Measurements from ENCODE around the gene NRG2.

Gene NRG2

GRCh38 chr5:139854029-139854605 is 189.0 kb downstream of the NRG2 start:
- no peak overlapping the region for H3K4me2 ChIP-seq (ENCODE audit: low read depth, low read length, poor library complexity, severe bottlenecking)
- no peak overlapping the region for H3K9ac ChIP-seq (ENCODE audit: low read length)
- H3K27ac ChIP-seq (ENCODE audit: low read depth, low read length): no peak overlapping the region
- H3F3A ChIP-seq (ENCODE audit: insufficient read depth): no peaks in the 10 kb centered on the region
- H4K20me1 ChIP-seq (ENCODE audit: low read depth, low read length): no peaks in the 10 kb centered on the region
- H2AFZ ChIP-seq (ENCODE audit: low read depth, low read length, severe bottlenecking): no peak overlapping the region
- H3K4me3 ChIP-seq (ENCODE audit: insufficient read depth, low read length, poor library complexity, severe bottlenecking): no peak overlapping the region
- H3K36me3 ChIP-seq (ENCODE audit: low read length): no peaks in the 10 kb centered on the region
- H3K27me3 ChIP-seq (ENCODE audit: low read length): no peaks in the 10 kb centered on the region
- no peaks in the 10 kb centered on the region for H3K79me2 ChIP-seq (ENCODE audit: insufficient read depth, low read length)
- H3K9me2 ChIP-seq (replicated peaks; ENCODE audit: insufficient read depth, low read length): no peaks in the 10 kb centered on the region
- no peaks in the 10 kb centered on the region for H3K9me3 ChIP-seq (ENCODE audit: insufficient read depth, low read length)
- TF ChIP-seq EZH2phosphoT487 (conservative IDR thresholded peaks at IDR 0.05; ENCODE audit: low read length): no peak
- no peak for TF ChIP-seq CTCF (IDR thresholded peaks at IDR 0.05; ENCODE audit: insufficient read depth, low read length, poor library complexity, severe bottlenecking)

- H3K36me3 ChIP-seq (ENCODE audit: low read length): no peaks in the 10 kb centered on the region
Measured at GRCh38 chr5:139852696-139853095, 190.4 kb downstream of the NRG2 start.

GRCh38 chr5:139851558-139851957 is 191.5 kb downstream of the NRG2 start:
- H3K79me2 ChIP-seq (ENCODE audit: insufficient read depth, low read length): no peaks in the 10 kb centered on the region
- no peaks in the 10 kb centered on the region for H4K20me1 ChIP-seq (ENCODE audit: low read depth, low read length)
- H2AFZ ChIP-seq (ENCODE audit: low read depth, low read length, severe bottlenecking): no peak overlapping the region
- no peak overlapping the region for H3K4me3 ChIP-seq (ENCODE audit: insufficient read depth, low read length, poor library complexity, severe bottlenecking)
- H3K36me3 ChIP-seq (ENCODE audit: low read length): no peaks in the 10 kb centered on the region
- H3K9me3 ChIP-seq (ENCODE audit: insufficient read depth, low read length): no peaks in the 10 kb centered on the region
- no peak overlapping the region for H3K9ac ChIP-seq (ENCODE audit: low read length)
- no peaks in the 10 kb centered on the region for H3F3A ChIP-seq (ENCODE audit: insufficient read depth)
- H3K27me3 ChIP-seq (ENCODE audit: low read length): no peaks in the 10 kb centered on the region
- TF ChIP-seq EZH2phosphoT487 (conservative IDR thresholded peaks at IDR 0.05; ENCODE audit: low read length) (no peak), CTCF (IDR thresholded peaks at IDR 0.05; ENCODE audit: insufficient read depth, low read length, poor library complexity, severe bottlenecking) (no peak)
- no peak overlapping the region for H3K4me2 ChIP-seq (ENCODE audit: low read depth, low read length, poor library complexity, severe bottlenecking)
- no peak overlapping the region for H3K27ac ChIP-seq (ENCODE audit: low read depth, low read length)
- H3K9me2 ChIP-seq (replicated peaks; ENCODE audit: insufficient read depth, low read length): no peaks in the 10 kb centered on the region

More at GRCh38 chr5:139852696-139853095, 190.4 kb downstream of the NRG2 start:
- H3K4me2 ChIP-seq (ENCODE audit: low read depth, low read length, poor library complexity, severe bottlenecking): no peak overlapping the region
- no peak overlapping the region for H3K4me3 ChIP-seq (ENCODE audit: insufficient read depth, low read length, poor library complexity, severe bottlenecking)
- TF ChIP-seq EZH2phosphoT487 (conservative IDR thresholded peaks at IDR 0.05; ENCODE audit: low read length) (no peak), CTCF (IDR thresholded peaks at IDR 0.05; ENCODE audit: insufficient read depth, low read length, poor library complexity, severe bottlenecking) (no peak)
- H3K79me2 ChIP-seq (ENCODE audit: insufficient read depth, low read length): no peaks in the 10 kb centered on the region
- no peaks in the 10 kb centered on the region for H3K9me2 ChIP-seq (replicated peaks; ENCODE audit: insufficient read depth, low read length)
- H3K27me3 ChIP-seq (ENCODE audit: low read length): no peaks in the 10 kb centered on the region
- no peaks in the 10 kb centered on the region for H3F3A ChIP-seq (ENCODE audit: insufficient read depth)
- no peak overlapping the region for H2AFZ ChIP-seq (ENCODE audit: low read depth, low read length, severe bottlenecking)
- H4K20me1 ChIP-seq (ENCODE audit: low read depth, low read length): no peaks in the 10 kb centered on the region
- H3K9me3 ChIP-seq (ENCODE audit: insufficient read depth, low read length): no peaks in the 10 kb centered on the region
- H3K27ac ChIP-seq (ENCODE audit: low read depth, low read length): no peak overlapping the region
- H3K9ac ChIP-seq (ENCODE audit: low read length): no peak overlapping the region
